GM12878 (cell line): ENCODE data around the gene LRRC3. TPM values are rescaled to one million over a fixed set of nuclear protein-coding genes. Genes with fewer than 3 reads are reported as not detected.

ENCODE experiments used
- ATAC-seq: fragments of 200-7000 bp; cut with Tn5 transposase; 3 replicates; pipeline ENCODE4 v1.9.1; 2020; ENCODE audit warnings: mild to moderate bottlenecking, moderate library complexity
- BruUV-seq: library from RNA; stranded (reverse); fragments of 400-500 nt; replicated peaks from 2 replicates; lab custom pipeline; 2021; lab: Mats Ljungman, UMichigan
- CTCF ChIA-PET: fragments of 300-600 bp; sonication (Branson Sonifier 250); formaldehyde crosslinking; extraction: SDS; loops from one replicate; lab custom pipeline; 2021; ENCODE audit warnings: inconsistent platforms; lab: Yijun Ruan, JAX
- POLR2A ChIA-PET: fragments of 350-600 bp; formaldehyde crosslinking; extraction: SDS; loops from one replicate; lab custom pipeline; 2021; ENCODE audit warnings: inconsistent platforms; lab: Charles Lee
- RAD21 ChIA-PET: fragments of 300-600 bp; sonication (Branson Sonifier 250); formaldehyde crosslinking; loops from one replicate; lab custom pipeline; 2023; ENCODE audit warnings: antibody characterized with exemption; ENCODE audit not compliant: unreplicated experiment; lab: Charles Lee
- SMC1A ChIA-PET: fragments of 300-600 bp; sonication (Branson Sonifier 250); formaldehyde crosslinking; loops from one replicate; lab custom pipeline; 2023; ENCODE audit not compliant: unreplicated experiment, uncharacterized antibody; lab: Charles Lee
- DNase-seq: peaks from one replicate; pipeline ENCODE4 v3.0.0-alpha.2; 2011; ENCODE audit warnings: low read depth, low spot score
- FAIRE-seq: peaks from 3 replicates; lab custom pipeline; 2011; peaks lifted over from hg19 to GRCh38; lab: Jason Lieb, UNC
- H2AFZ ChIP-seq: 2 replicates; pipeline ENCODE4 v1.6.0; 2011; ENCODE audit warnings: low read depth, low read length, control low read depth; ENCODE audit not compliant: control insufficient read depth
- H3K27ac ChIP-seq: 2 replicates; pipeline ENCODE4 v1.5.1; 2011; ENCODE audit warnings: control low read depth; ENCODE audit not compliant: control insufficient read depth, insufficient read depth
- H3K27me3 ChIP-seq, 2 experiments: replicated peaks in 1 of 2; 2 replicates each; pipeline versions ENCODE4 v1.6.0 to v1.6.1; 2011; ENCODE audit warnings: low read length in 1 of 2; ENCODE audit not compliant: control insufficient read depth in 2 of 2, insufficient read depth in 2 of 2
- H3K36me3 ChIP-seq, 2 experiments: 2 replicates each; pipeline ENCODE4 v1.5.1; 2011; ENCODE audit warnings: low read length in 1 of 2; ENCODE audit not compliant: control insufficient read depth in 2 of 2, insufficient read depth in 2 of 2
- H3K4me1 ChIP-seq: 2 replicates; pipeline ENCODE4 v1.6.1; 2011; ENCODE audit warnings: mild to moderate bottlenecking, low read length, moderate library complexity, mixed read lengths; ENCODE audit not compliant: control insufficient read depth, insufficient read depth
- H3K4me2 ChIP-seq: 2 replicates; pipeline ENCODE4 v1.6.0; 2011; ENCODE audit warnings: control low read depth; ENCODE audit not compliant: control insufficient read depth, insufficient read depth
- H3K4me3 ChIP-seq: fragments of 200-600 bp; sonication (generic); 2 replicates; pipeline ENCODE4 v1.5.1; 2016
- H3K79me2 ChIP-seq: 2 replicates; pipeline ENCODE4 v1.6.0; 2011; ENCODE audit warnings: low read length; ENCODE audit not compliant: control insufficient read depth, insufficient read depth
- H3K9ac ChIP-seq: 2 replicates; pipeline ENCODE4 v1.8.0; 2011; ENCODE audit warnings: low read length, control low read depth, mixed read lengths; ENCODE audit not compliant: control insufficient read depth, insufficient read depth
- H3K9me3 ChIP-seq: replicated peaks from 3 replicates; pipeline ENCODE4 v1.5.1; 2011; ENCODE audit warnings: mild to moderate bottlenecking, low read length; ENCODE audit not compliant: control insufficient read depth, insufficient read depth
- H4K20me1 ChIP-seq: 2 replicates; pipeline ENCODE4 v1.6.0; 2011; ENCODE audit not compliant: control insufficient read depth, insufficient read depth
- BMI1 ChIP-seq: fragments of 450-650 bp; IDR thresholded peaks from 2 replicates; pipeline ENCODE4 v1.6.1; 2016; ENCODE audit warnings: mild to moderate bottlenecking, moderate library complexity, borderline replicate concordance
- E2F8 ChIP-seq: fragments of 450-650 bp; IDR thresholded peaks from 2 replicates; pipeline ENCODE4 v1.6.1; 2018; ENCODE audit warnings: mild to moderate bottlenecking, low read depth, moderate library complexity; ENCODE audit not compliant: partially characterized antibody
- FOS ChIP-seq: IDR thresholded peaks from 3 replicates; pipeline ENCODE4 v1.6.1; 2011; ENCODE audit warnings: borderline replicate concordance; ENCODE audit not compliant: insufficient read length; ENCODE audit errors: extremely low read depth
- HDAC6 ChIP-seq: fragments of 200-600 bp; sonication (generic); IDR thresholded peaks from one replicate; pipeline ENCODE4 v1.8.0; 2017; ENCODE audit warnings: antibody characterized with exemption; ENCODE audit not compliant: unreplicated experiment
- HSF1 ChIP-seq: fragments of 150-350 bp; IDR thresholded peaks from 2 replicates; pipeline ENCODE4 v1.6.1; 2014; ENCODE audit warnings: mild to moderate bottlenecking, low read depth, low read length
- NFYB ChIP-seq: IDR thresholded peaks from 2 replicates; pipeline ENCODE4 v1.6.1; 2011; ENCODE audit warnings: low read depth, mild to moderate bottlenecking, low read length, improper control_type of control experiment, moderate library complexity; ENCODE audit not compliant: insufficient read depth
- RAD51 ChIP-seq: fragments of 450-650 bp; IDR thresholded peaks from 2 replicates; pipeline ENCODE4 v1.6.1; 2016; ENCODE audit warnings: moderate library complexity, mild to moderate bottlenecking, inconsistent platforms
- SIX5 ChIP-seq: IDR thresholded peaks from 2 replicates; pipeline ENCODE4 v1.6.1; 2011; ENCODE audit warnings: mild to moderate bottlenecking, low read depth, low read length, moderate library complexity; ENCODE audit not compliant: severe bottlenecking
- SP1 ChIP-seq: IDR thresholded peaks from one replicate; pipeline ENCODE4 v1.6.1; 2011; ENCODE audit warnings: low read depth, low read length
- STAT3 ChIP-seq: IDR thresholded peaks from 2 replicates; pipeline ENCODE4 v1.6.1; 2011; ENCODE audit warnings: low read depth, low read length, improper control_type of control experiment
- TAF1 ChIP-seq: IDR thresholded peaks from 2 replicates; pipeline ENCODE4 v1.6.1; 2011; ENCODE audit warnings: mild to moderate bottlenecking, low read depth, low read length, borderline replicate concordance
- ZNF217 ChIP-seq: fragments of 450-650 bp; IDR thresholded peaks from 2 replicates; pipeline ENCODE4 v1.6.1; 2017; ENCODE audit warnings: antibody characterized with exemption, mild to moderate bottlenecking
- whole genome bisulfite sequencing: methylation state at CpG from one replicate; pipeline ENCODE4 v1.1.6; 2016; ENCODE audit warnings: low lambda C conversion rate; ENCODE audit not compliant: insufficient replicate concordance, insufficient coverage; ENCODE audit errors: missing lambda C conversion rate; 5-methylcytosine and 5-hydroxymethylcytosine counted together
- in situ Hi-C: fragments of 300-500 bp; cut with MboI; formaldehyde crosslinking; loops from 9 replicates; pipeline ENCODE4 v1.14.3; 2018; ENCODE audit warnings: mixed read lengths
- intact Hi-C: fragments of 100-400 bp; cut with micrococcal nuclease; formaldehyde crosslinking; loops from one replicate; pipeline ENCODE4 v1.14.2; 2022; ENCODE audit not compliant: unreplicated experiment
- polyA plus RNA-seq, 11 experiments: library from polyadenylated mRNA; depleted of rRNA in 4 of 11; unstranded in 6 of 11; stranded (reverse) in 5 of 11; fragments of >200 nt; fragmentation: Nextera tagmentation in 4 of 11; fragmentation: Illumina TruSeq in 1 of 11; extraction: Ambion mirVana in 4 of 11; extraction: Trizol in 1 of 11; gene quantifications; 1 replicate in 1 of 11; 2 replicates in 10 of 11; pipeline versions ENCODE4 v1.2.1 to v1.2.3, GENCODE V29; 2011 to 2016; ENCODE audit warnings: inconsistent platforms in 2 of 11, missing spikeins in 2 of 11, low read depth in 1 of 11
- total RNA-seq, 4 experiments: library from RNA; depleted of rRNA in 3 of 4; stranded (reverse); fragments of >200 nt in 3 of 4; fragmentation: Illumina TruSeq in 1 of 4; extraction: Trizol in 1 of 4; gene quantifications; 2 replicates each; pipeline versions ENCODE4 v1.2.1 to v1.2.3, GENCODE V29; 2013 to 2021

LRRC3 gene
- total and polyA plus RNA-seq, 10 of the 15 experiments (the other 5 are each of a cell fraction or from before 2014, with no cell fraction given) = 0.02 to 0.31 (median 0.09) TPM; not detected in 1

- TF ChIP-seq ZNF217 (no peak), SIX5 (no peak), TAF1 (no peak)
- no peak for ATAC-seq
- CTCF ChIA-PET = no interaction called here
- 35% methylated on average over 16 of the region's 16 CpGs for WGBS
- no peak for DNase-seq
- Histone ChIP-seq H4K20me1 (no peaks in the 10 kb centered on the region), H3K4me2 (no peak overlapping the region), H3K4me3 (no peak overlapping the region), H3K9ac (no peak overlapping the region), H3K79me2 (no peaks in the 10 kb centered on the region), H3K27me3 (no peaks in the 10 kb centered on the region), H3K36me3 (no peaks in the 10 kb centered on the region), H2AFZ (no peak overlapping the region), H3K9me3 (no peaks in the 10 kb centered on the region), H3K27ac (no peak overlapping the region), H3K4me1 (no peaks in the 10 kb centered on the region)
- POLR2A ChIA-PET = no interaction called here
- SMC1A ChIA-PET = no interaction called here
- intact Hi-C loops = no loop called here
- no TSS peak for BruUV-seq
- in situ Hi-C loops = no loop called here
- no peak for FAIRE-seq
- RAD21 ChIA-PET = no interaction called here
These were observed 11.1 kb downstream of the LRRC3 start for GRCh38 chr21:44466351-44466954.

- no peaks in the 10 kb centered on the region for H3K27me3 ChIP-seq
- no peaks in the 10 kb centered on the region for H4K20me1 ChIP-seq
- H3K4me3 ChIP-seq = no peak overlapping the region
- no peaks in the 10 kb centered on the region for H3K36me3 ChIP-seq
- 64% methylated on average over 35 of the region's 36 CpGs for WGBS
- H3K4me2 ChIP-seq = no peak overlapping the region
- H2AFZ ChIP-seq = no peak overlapping the region
- in situ Hi-C loops (no loop called here), intact Hi-C loops (no loop called here)
- DNase-seq (no peak), FAIRE-seq (no peak), ATAC-seq (no peak)
- H3K79me2 ChIP-seq = no peaks in the 10 kb centered on the region
- no peaks in the 10 kb centered on the region for H3K4me1 ChIP-seq
- H3K9me3 ChIP-seq = no peaks in the 10 kb centered on the region
- ChIA-PET SMC1A (no interaction called here), RAD21 (no interaction called here), POLR2A (no interaction called here), CTCF (no interaction called here)
- H3K9ac ChIP-seq = no peak overlapping the region
- BruUV-seq = no TSS peak
- no peak overlapping the region for H3K27ac ChIP-seq
- TF ChIP-seq FOS (no peak), STAT3 (no peak), HSF1 (no peak), NFYB (no peak), RAD51 (no peak), BMI1 (no peak), E2F8 (no peak), SP1 (no peak), HDAC6 (no peak)
These were observed 11.9 kb downstream of the LRRC3 start for GRCh38 chr21:44466996-44467858.
